HEK293 (cell line): ENCODE data around the gene CEP85.

Experiments
- CTCF ChIA-PET: fragments of 350-600 bp; formaldehyde crosslinking; extraction: SDS; loops from one replicate; lab custom pipeline; 2021; ENCODE audit warnings: antibody characterized with exemption; lab: Yijun Ruan, JAX
- POLR2A ChIA-PET: fragments of 300-600 bp; formaldehyde crosslinking; extraction: SDS; loops from one replicate; lab custom pipeline; 2020; ENCODE audit warnings: antibody characterized with exemption, inconsistent platforms; lab: Yijun Ruan, JAX
- H3K27ac ChIP-seq: fragments of 200-500 bp; sonication (Bioruptor generic); 2 replicates; pipeline ENCODE4 v1.5.1; 2014; ENCODE audit warnings: low read depth, low read length, control low read depth, inconsistent platforms; ENCODE audit errors: extremely low read depth
- H3K36me3 ChIP-seq, 2 experiments: fragments of 200-500 bp in 1 of 2; sonication (Bioruptor generic) in 1 of 2; 1 replicate in 1 of 2; 2 replicates in 1 of 2; pipeline ENCODE4 v1.5.1; 2014 to 2017; ENCODE audit warnings: inconsistent platforms in 2 of 2, low read length in 2 of 2; ENCODE audit not compliant: control insufficient read depth in 2 of 2, insufficient read depth in 1 of 2
- H3K4me1 ChIP-seq: fragments of 200-500 bp; sonication (Bioruptor generic); 2 replicates; pipeline ENCODE4 v1.5.1; 2014; ENCODE audit warnings: mild to moderate bottlenecking, low read length, inconsistent platforms; ENCODE audit not compliant: control insufficient read depth, insufficient read depth
- H3K4me3 ChIP-seq: 2 replicates; pipeline ENCODE4 v1.5.1; 2011; ENCODE audit warnings: low read depth, mild to moderate bottlenecking, control low read depth, low read length, moderate library complexity
- H3K9me3 ChIP-seq: fragments of 200-500 bp; sonication (Bioruptor generic); 2 replicates; pipeline ENCODE4 v1.5.1; 2014; ENCODE audit warnings: low read depth, low read length, inconsistent platforms; ENCODE audit not compliant: control insufficient read depth, insufficient read depth
- GLIS1 ChIP-seq: fragments of 450-650 bp; formaldehyde crosslinking; IDR thresholded peaks from 2 replicates; pipeline ENCODE4 v1.5.1; 2016; ENCODE audit warnings: missing biosample characterization, missing genetic modification characterization
- KLF10 ChIP-seq: fragments of 450-650 bp; IDR thresholded peaks from 2 replicates; pipeline ENCODE4 v1.5.1; 2018; ENCODE audit warnings: missing biosample characterization, mild to moderate bottlenecking, missing genetic modification characterization
- TRIM28 ChIP-seq: IDR thresholded peaks from 2 replicates; pipeline ENCODE4 v1.6.1; 2011; ENCODE audit warnings: low read length, control low read depth, borderline replicate concordance
- YY1 ChIP-seq: fragments of 450-650 bp; formaldehyde crosslinking; IDR thresholded peaks from 2 replicates; pipeline ENCODE4 v1.5.1; 2018; ENCODE audit warnings: missing biosample characterization, missing genetic modification characterization
- YY2 ChIP-seq: fragments of 450-650 bp; formaldehyde crosslinking; IDR thresholded peaks from 2 replicates; pipeline ENCODE4 v1.5.1; 2016; ENCODE audit warnings: missing biosample characterization, missing genetic modification characterization
- ZIC2 ChIP-seq: fragments of 450-650 bp; formaldehyde crosslinking; IDR thresholded peaks from 2 replicates; pipeline ENCODE4 v1.5.1; 2016; ENCODE audit warnings: missing biosample characterization, missing genetic modification characterization
- ZNF350 ChIP-seq: fragments of 450-650 bp; formaldehyde crosslinking; IDR thresholded peaks from 2 replicates; pipeline ENCODE4 v1.5.0; 2017; ENCODE audit warnings: missing biosample characterization, mild to moderate bottlenecking, missing genetic modification characterization
- ZNF366 ChIP-seq: fragments of 450-650 bp; formaldehyde crosslinking; conservative IDR thresholded peaks from 2 replicates; pipeline ENCODE4 v1.5.1; 2016; ENCODE audit warnings: missing biosample characterization, missing genetic modification characterization
- ZNF600 ChIP-seq: fragments of 450-650 bp; formaldehyde crosslinking; IDR thresholded peaks from 2 replicates; pipeline ENCODE4 v1.5.1; 2016; ENCODE audit warnings: missing biosample characterization, missing genetic modification characterization
- ZNF629 ChIP-seq: fragments of 450-650 bp; formaldehyde crosslinking; IDR thresholded peaks from 2 replicates; pipeline ENCODE4 v1.5.1; 2017; ENCODE audit warnings: missing biosample characterization, missing genetic modification characterization
- ZNF670 ChIP-seq: fragments of 450-650 bp; formaldehyde crosslinking; IDR thresholded peaks from 2 replicates; pipeline ENCODE4 v1.5.1; 2016; ENCODE audit warnings: missing biosample characterization, missing genetic modification characterization, low read depth
- ZNF677 ChIP-seq: fragments of 450-650 bp; IDR thresholded peaks from 2 replicates; pipeline ENCODE4 v1.5.0; 2018; ENCODE audit warnings: missing biosample characterization, mild to moderate bottlenecking, missing genetic modification characterization, moderate library complexity
- ZNF692 ChIP-seq: fragments of 450-650 bp; formaldehyde crosslinking; IDR thresholded peaks from 2 replicates; pipeline ENCODE4 v1.5.1; 2016; ENCODE audit warnings: missing biosample characterization, missing genetic modification characterization
- ZNF701 ChIP-seq: fragments of 450-650 bp; formaldehyde crosslinking; IDR thresholded peaks from 2 replicates; pipeline ENCODE4 v1.5.1; 2016; ENCODE audit warnings: missing biosample characterization, missing genetic modification characterization
- ZNF747 ChIP-seq: fragments of 450-650 bp; formaldehyde crosslinking; IDR thresholded peaks from 2 replicates; pipeline ENCODE4 v1.5.1; 2016; ENCODE audit warnings: missing biosample characterization, missing genetic modification characterization
- ZNF785 ChIP-seq: fragments of 450-650 bp; formaldehyde crosslinking; IDR thresholded peaks from 2 replicates; pipeline ENCODE4 v1.5.1; 2016; ENCODE audit warnings: missing biosample characterization, missing genetic modification characterization
- ZSCAN5A ChIP-seq: fragments of 450-650 bp; formaldehyde crosslinking; IDR thresholded peaks from 2 replicates; pipeline ENCODE4 v1.5.1; 2016; ENCODE audit warnings: missing biosample characterization, missing genetic modification characterization

CEP85 gene

GRCh38 chr1:26290122-26290881 is 56.3 kb downstream of the CEP85 start:
- peaks cover 0 to 9% of the 10 kb centered on the region in 2 experiments; a peak in 1 of 3 replicates for H3K36me3 ChIP-seq
- no peak overlapping the region for H3K27ac ChIP-seq
- TF ChIP-seq YY1 (tag by site-specific recombination), result no peak
- TF ChIP-seq ZNF366 (tag by site-specific recombination), result no peak
- no peak for TF ChIP-seq ZNF670
- no peak for TF ChIP-seq YY2
- no peak for TF ChIP-seq ZNF350 (tag by site-specific recombination)
- no peak for TF ChIP-seq ZNF629 (tag by site-specific recombination)
- no peak for TF ChIP-seq ZNF692 (tag by site-specific recombination)
- TF ChIP-seq ZSCAN5A, result no peak
- TF ChIP-seq ZNF677 (tag by site-specific recombination), result no peak
- TF ChIP-seq ZNF701 (tag by site-specific recombination), result no peak
- no peak for TF ChIP-seq ZNF600 (tag by site-specific recombination)
- TF ChIP-seq ZNF785 (tag by site-specific recombination), result no peak
- no peak for TF ChIP-seq ZNF747 (tag by site-specific recombination)
- TF ChIP-seq TRIM28, result no peak
- POLR2A ChIA-PET, result interaction anchor here (0.6 kb wide), 2 partner anchors 12 to 182 kb away, joined by 3 read pairs; no protein-coding TSS in a partner anchor
- no peaks in the 10 kb centered on the region for H3K4me1 ChIP-seq
- CTCF ChIA-PET, result interaction anchor here (1.8 to 10.2 kb wide), 2 partner anchors 11 to 28 kb away, joined by 4 to 203 read pairs; partner anchors contain the start of gene CD52
- H3K9me3 ChIP-seq, result no peaks in the 10 kb centered on the region
- no peak overlapping the region for H3K4me3 ChIP-seq

- Histone ChIP-seq H3K4me3 (no peak overlapping the region), H3K27ac (no peak overlapping the region), H3K36me3 (peaks cover 0 to 12% of the 10 kb centered on the region in 2 experiments; a peak in 1 of 3 replicates), H3K4me1 (no peaks in the 10 kb centered on the region), H3K9me3 (no peaks in the 10 kb centered on the region)
- ChIA-PET CTCF (interaction anchor here (10.2 kb wide), 1 partner anchor 27 kb away, joined by 203 read pairs; the partner anchor contains the start of gene CD52), POLR2A (interaction anchor here (0.6 kb wide), 2 partner anchors 11 to 181 kb away, joined by 3 read pairs; no protein-coding TSS in a partner anchor)
- TF ChIP-seq ZIC2 (tag by site-specific recombination), result peak; percentile 34; the same call in 1 of the 2 replicates
- TF ChIP-seq KLF10 (tag by site-specific recombination), result no peak
Observed at GRCh38 chr1:26290882-26291261, 56.9 kb downstream of the CEP85 start.

- Histone ChIP-seq H3K9me3 (no peaks in the 10 kb centered on the region), H3K4me1 (no peaks in the 10 kb centered on the region), H3K4me3 (no peak overlapping the region), H3K36me3 (peaks cover 0 to 18% of the 10 kb centered on the region in 2 experiments; a peak in 1 of 3 replicates), H3K27ac (no peak overlapping the region)
- TF ChIP-seq ZNF692 (tag by site-specific recombination) (no peak), GLIS1 (tag by site-specific recombination) (no peak)
- ChIA-PET POLR2A (no interaction called here), CTCF (interaction anchor here (10.2 kb wide), 1 partner anchor 27 kb away, joined by 203 read pairs; the partner anchor contains the start of gene CD52)
Observed at GRCh38 chr1:26291433-26291832, 57.4 kb downstream of the CEP85 start.
